GM21526 (cell line): ENCODE data around the gene SHANK3.
"Not testable (repeated sequence)": the region's sequence is repeated elsewhere in the genome, so short reads cannot be mapped to it uniquely, and the experiment has no call there.

Experiments
- ATAC-seq: cut with Tn5 transposase; IDR thresholded peaks from one replicate; pipeline ENCODE4 v1.9.1; 2021; ENCODE audit warnings: moderate library complexity; ENCODE audit not compliant: unreplicated experiment, low FRiP score

SHANK3 gene

GRCh38 chr22:50672471-50673230 is at the start of gene SHANK3:
Gene SHANK3 (plus strand): TSS chr22:50672823.
- ATAC-seq, result no peak

- ATAC-seq, result no peak
Measured at GRCh38 chr22:50624347-50625130, 48.1 kb upstream of the SHANK3 start.

- no peak for ATAC-seq
Measured at GRCh38 chr22:50625131-50625567, 47.5 kb upstream of the SHANK3 start.

DNA sequence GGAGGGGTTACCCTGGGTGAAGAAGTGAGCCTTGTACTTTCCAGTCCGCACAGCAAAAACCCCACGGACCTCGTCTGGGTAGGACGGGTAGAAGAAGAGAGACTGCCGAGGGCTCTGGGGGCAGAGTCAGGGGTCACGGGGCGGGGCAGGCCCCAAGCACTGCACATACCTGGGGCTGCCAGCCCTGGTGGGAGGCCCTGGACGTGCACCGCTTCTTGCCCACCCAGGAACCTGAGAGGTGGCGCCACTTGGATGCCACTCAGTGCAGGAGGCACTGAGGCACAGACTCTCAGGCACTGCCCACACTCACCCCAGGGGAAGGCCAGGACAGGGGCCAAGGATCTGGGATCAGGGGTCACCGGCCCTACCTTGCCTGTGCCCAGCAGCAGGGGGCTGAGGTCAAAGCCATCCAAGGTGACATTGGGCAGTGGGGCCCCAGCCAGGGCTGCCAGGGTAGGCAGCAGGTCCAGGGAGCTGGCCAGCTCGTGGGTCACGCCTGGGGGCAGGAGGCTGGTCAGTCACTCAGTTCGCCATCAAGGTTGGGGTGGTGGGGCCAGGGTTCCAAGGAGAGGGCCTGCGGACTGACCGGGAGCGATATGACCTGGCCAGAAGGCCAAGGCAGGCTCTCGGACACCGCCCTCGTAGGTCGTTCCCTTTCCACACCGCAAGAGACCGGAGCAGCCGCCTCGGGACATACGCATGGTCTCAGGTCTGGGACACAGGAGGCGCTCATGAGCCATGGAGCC is 46.9 kb upstream of the SHANK3 start:
- ATAC-seq, result no peak

- no peak for ATAC-seq
Measured at GRCh38 chr22:50626314-50626849, 46.2 kb upstream of the SHANK3 start.

DNA sequence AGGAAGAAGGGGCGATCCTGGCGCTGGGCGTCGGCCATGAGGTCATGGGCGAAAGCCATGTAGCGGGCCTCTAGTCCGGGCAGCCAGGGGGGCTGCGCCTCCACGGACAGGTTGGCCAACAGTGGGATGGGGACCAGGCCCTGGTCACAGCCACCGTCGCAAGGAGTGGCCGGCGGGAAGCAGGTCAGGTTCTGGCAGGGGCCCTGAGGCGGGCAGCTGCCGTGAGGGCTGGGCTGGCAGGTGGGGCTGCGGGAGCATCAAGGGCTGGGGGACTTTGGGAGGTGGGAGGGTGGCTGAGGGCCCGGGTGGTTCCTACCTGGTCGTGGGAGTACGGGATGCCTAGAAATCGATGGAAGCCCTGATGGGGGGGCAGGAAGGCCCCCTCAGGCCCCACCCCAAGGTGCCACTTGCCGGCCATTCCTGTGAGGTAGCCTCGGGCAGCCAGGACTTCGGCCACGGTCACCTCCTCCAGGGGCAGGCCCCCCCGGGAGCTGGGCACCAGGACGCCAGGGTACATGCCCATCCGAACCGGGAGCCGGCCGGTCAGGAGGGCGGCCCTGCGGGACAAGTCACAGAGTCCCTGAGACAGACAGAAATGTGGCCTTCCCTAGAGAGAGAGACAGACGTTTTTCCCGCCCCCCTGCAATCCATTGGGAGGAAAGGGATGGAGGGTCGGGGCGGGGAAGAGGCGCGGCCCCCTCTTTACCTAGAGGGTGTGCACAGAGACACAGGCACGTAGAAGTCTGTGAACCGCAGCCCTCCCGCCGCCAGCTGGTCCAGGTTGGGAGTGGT is 45.6 kb upstream of the SHANK3 start:
- no peak for ATAC-seq

DNA sequence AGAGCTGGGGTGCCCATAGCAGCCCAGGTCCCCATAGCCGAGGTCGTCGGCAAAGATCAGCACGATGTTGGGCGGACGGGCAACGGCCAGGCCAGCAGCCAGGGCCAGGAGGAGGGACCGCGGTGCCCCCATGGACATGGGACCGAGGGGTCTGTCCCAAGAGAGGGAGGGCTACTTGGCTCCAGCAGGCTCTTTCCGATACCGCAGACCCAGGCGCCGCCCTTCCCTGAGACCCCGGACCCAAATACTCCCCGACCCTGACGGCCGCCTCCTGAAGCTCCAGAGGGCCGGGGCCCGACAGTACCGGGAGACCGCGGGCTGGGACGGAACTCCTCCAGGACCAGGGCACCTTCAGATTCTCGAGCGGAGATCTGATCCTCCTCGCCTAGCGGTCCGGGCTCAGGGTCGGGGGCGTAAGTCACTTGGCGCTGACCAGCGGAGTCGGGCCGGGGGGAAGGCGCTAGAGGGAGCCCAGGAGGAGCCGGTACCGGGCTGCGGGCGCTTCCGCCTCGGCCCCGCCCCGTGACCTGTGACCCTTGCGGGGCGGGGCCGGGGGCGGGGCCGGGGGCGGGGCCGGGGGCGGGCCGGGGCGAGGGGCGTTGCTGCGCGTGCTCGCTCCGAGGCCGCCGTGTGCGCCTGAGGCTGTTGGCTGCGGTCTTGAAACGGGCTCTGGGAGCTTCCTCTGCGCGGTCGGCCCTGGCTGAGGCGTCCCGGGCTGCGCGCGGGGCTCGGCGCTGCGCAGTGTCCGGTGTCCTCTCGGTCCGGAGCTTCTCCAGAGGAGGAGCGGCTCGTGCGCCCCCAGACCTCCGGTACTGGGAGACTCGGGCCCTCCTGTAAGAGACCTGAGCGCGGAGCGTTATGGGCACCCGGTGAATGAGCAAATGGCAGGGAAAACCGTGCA is 44.7 kb upstream of the SHANK3 start, which contains the start of gene ARSA:
ARSA (minus strand) TSS at position 511 of the 901 bp plus-strand sequence; CDS start at position 138, 373 bp downstream.
- peak; percentile 52 for ATAC-seq

GRCh38 chr22:50628543-50629134 is 44.0 kb upstream of the SHANK3 start:
- no peak for ATAC-seq

DNA sequence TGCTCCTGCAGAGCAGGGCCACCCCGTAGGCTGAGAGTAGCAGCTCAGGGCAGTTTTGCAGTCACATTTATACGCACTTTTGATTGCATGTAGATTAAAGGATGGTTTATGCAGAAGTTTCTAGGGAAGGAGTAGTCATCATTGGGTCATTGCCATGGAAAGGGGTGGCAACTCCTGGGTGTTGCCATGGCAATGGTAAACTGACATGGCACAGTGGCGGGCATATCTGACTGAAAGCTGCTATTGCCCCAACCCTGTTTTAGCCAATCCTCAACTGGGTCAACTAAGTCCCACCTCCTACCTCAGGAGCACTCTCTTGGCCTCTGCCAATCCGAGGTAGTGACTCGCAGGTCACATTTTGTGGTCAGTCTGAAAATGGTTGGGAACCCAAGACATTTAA is 42.2 kb upstream of the SHANK3 start:
- ATAC-seq, result no peak

- no peak for ATAC-seq
Measured at GRCh38 chr22:50633086-50633485, 39.5 kb upstream of the SHANK3 start.

- ATAC-seq, result no peak
Measured at GRCh38 chr22:50633771-50634170, 38.9 kb upstream of the SHANK3 start.

- ATAC-seq, result no peak
Measured at GRCh38 chr22:50635591-50635990, 37.0 kb upstream of the SHANK3 start.

DNA sequence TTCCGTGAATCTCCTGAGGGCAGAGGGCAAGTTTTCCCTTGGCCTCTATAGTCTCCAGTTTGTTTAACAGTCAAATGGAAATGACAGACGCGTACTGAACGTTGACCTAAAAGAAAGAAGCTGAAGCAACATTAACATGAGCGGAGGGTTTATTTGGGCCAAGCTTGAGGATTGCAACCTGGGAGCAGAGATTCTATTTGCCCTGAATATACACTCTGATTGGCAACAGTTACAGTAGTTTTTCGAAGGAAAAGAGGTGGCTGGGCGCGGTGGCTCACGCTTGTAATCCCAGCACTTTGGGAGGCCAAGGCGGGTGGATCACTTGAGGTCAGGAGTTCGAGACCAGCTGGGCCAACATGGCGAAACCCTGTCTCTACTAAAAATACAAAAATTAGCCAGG is 32.3 kb upstream of the SHANK3 start:
- ATAC-seq, result not testable (repeated sequence)

DNA sequence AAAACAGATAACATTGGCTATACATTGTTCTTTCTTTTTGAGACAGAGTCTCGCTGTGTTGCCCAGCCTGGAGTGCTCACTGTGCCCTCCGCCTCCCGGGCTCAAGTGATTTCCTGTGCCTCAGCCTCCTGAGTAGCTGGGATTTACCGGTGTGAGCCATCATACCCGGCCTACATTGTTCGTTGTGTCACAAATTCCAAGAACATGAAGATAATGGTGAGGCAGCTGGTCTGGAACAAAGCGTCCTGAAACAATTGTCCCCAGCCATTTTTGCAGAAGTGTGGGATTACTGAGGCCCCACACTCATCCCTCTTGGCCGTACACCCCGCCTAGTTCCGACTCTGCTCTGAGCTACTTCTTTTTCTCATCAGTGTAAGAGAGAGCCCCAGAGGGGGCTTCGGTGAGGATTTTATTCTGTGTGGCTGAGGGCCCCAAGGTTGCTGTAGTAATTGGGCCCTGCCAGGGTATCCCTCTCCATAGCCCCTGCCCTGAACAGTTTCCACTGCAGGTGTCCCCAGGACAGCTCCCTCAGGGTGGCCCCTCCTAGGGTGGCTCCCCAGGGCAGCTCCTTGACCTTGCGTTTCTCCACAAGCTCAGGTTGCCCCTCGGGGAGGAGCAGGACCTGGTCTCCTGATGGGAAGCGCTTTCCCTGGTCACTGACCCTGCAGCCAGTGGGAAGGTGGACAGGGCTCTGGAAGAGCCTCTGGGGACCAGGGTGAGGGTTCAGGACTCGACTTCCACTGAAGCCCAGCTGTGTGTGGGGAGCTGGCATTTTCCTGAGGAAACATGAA is 31.6 kb upstream of the SHANK3 start:
- ATAC-seq, result no peak

- no peak for ATAC-seq
Measured at GRCh38 chr22:50641696-50642607, 30.7 kb upstream of the SHANK3 start.

DNA sequence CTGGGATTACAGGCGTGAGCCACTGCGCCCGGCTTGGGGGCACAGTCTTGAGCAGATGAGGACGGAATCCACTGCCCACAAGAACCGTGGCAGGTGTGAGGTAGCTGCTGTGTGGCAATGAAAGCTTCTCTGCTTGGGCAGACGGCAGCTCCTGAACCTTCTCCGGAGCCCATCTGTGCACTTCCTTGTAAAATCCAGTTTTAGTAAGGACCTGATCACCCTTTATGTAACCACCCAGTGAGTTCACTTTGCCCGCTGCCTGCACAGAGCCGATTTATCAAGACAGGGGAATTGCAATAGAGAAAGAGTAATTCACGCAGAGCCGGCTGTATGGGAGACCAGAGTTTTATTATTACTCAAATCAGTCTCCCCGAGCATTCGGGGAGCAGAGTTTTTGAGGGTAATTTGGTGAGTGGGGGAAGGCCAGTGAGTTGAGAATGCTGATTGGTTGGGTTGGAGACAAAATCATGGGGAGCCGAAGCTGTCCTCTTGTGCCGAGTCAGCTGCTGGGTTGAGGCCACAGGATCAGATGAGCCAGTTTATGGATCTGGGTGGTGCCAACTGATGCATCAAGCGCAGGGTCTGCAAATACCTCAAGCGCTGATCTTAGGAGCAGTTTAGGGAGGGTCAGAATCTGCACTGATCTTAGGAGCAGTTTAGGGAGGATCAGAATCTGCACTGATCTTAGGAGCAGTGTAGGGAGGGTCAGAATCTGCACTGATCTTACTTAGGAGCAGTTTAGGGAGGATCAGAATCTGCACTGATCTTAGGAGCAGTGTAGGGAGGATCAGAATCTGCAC is 29.4 kb upstream of the SHANK3 start:
- ATAC-seq, result not testable (repeated sequence)
